ENCODE results near the gene PKP2.
A peak's percentile ranks its signal among the peaks of the same experiment; 100 is the strongest.

The PKP2 gene

DNA sequence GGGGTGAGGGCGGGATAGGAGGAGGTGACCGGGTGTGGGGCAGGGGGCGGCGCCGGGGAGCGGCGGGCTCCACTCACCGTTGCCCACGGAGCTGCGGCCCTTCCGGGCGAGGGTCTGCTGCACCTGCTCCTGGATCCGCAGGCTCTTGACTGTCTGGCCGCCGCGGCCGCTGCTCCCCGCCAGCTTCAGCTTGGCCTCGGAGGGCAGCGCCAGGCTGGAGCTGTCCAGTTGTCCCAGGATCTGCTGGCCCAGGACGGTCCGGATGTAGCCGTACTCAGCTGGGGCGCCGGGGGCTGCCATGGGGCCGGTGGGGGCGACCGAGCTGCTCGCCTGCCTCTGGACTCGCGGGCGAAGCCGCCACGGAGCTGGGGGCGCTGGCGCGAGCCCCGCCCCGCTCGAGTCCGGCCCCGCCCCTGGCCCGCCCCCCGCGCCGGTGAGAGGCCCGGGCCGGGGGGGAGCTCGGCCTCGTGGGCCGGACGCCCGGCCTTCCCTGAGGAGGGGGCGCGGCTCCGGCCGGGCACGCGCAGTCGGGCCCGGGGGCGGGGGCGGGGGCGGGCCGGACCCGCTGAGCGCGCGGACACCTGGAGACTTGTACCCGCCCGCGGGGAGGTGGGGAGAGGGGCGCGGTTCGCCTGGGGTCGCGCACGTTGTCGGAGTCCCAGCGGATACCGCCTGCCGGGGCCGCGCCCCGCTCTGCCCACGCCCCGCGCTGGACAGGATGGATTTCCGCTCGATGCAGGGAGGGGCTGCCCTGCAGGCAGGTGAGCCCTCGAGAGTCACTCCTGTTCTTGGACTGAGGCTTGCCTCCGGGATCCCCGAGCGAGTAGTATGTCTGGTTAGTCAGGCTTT is at the start of gene PKP2:
TSS of gene PKP2 (minus strand) at position 346 of the 849 bp plus-strand sequence. CDS start at position 300, 46 bp downstream.
- peak in 1 of 2 donors; percentile 26 for DNase-seq

DNA sequence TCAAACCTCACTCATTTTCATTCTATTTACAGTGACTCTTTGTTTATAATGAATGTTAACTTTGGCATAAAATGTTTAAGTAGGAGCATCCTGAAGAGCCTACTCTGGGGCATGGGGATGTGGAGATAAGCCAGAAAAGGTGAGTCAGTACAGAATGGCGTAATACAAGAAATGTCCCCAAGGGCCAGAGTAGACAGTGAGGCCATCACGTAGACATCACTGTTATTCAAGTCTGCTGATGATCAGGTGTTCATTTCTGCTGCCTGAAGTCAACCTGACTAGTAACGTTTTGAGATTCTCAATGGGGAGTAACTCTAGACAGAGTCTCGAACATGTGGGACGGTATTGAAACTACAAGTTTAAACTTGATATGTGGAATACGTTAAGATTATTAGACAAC is 47.6 kb upstream of the PKP2 start:
- no peak for DNase-seq

DNA sequence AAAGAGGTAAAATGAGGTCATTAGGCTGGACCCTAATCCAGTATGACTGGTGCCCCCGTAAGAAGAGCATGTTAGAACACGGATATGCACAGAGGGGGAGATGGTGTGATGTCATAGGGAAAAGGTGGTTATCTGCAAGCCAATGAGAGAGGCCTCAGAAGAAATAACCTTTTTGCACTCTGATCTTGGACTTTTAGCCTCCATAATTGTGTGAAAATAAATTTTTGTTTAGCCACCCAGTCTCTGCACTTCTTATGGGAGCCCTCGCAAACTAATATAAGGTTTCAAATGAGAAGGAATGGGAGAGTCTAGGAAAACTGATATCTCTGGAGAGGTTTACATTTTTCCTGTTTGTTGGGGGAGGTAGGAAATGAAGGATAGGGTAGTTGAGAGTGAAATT is 43.2 kb upstream of the PKP2 start:
- no peak for DNase-seq

DNA sequence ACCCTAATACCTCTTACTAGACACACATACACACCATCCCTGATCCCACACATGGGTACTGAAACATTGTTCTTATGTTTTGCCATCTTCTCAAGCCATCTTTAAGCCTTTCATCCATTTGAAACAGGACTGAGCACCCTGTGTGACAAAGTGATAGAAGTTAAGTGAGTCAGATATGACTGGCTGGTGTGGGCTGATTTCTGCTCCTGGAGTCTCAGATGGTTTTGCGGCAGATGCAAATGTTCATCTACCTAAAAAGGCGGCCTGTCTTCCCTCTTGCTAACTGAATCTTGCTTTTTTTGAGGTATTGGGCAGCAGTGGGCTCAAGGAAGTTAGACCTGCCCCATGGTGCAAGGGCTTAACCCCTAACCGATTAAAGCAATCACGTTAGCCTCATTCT is 30.4 kb upstream of the PKP2 start:
- DNase-seq: no peak

DNA sequence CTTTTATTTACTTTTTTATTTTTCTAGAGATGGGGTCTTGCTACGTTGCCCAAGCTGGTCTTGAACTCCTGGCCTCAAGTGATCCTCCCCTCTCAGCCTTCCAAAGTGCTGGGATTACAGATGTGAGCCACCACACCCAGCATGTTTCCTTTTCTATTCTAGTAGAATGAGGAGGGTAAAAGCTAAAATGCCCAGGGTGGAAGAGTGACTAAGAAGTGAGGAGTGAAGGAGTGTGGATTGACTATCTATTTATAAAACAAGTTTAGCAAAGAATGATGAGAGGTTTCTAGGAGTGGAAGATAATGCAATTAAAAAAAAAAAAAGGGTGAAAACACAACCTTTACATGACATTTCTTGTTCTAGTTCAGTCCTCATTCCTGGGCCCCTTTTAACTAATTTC is 29.8 kb upstream of the PKP2 start:
- no peak for DNase-seq

DNA sequence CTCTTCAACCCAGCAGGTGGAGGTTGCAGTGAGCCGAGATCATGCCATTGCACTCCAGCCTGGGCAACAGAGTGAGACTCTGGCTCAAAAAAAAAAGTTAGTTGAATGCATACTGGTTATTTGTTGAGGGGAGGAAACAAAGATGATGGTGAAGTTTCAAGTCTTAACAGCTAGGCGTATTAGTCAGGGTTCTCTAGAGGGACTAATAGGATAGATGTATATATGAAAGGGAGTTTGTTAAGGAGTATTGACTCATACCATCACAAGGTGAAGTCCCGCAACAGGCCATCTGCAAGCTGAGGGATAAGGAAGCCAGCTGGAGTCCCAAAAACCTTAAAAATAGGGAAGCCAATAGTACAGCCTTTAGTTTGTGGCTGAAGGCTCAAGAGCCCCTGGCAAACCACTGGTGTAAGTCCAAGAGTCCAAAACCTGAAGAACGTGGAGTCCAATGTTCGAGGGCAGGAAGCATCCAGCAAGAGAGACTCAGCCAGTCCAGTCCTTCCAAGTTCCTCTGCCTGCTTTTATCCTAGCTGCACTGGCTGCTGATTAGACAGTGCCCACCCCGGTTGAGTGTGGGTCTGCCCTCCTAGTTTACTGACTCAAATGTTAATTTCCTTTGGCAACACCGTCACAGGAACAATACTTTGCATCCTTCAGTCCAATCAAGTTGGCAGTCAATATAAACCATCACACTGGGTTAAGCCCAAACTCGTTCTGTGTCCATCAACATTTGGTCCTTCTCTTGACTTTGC is 26.1 kb upstream of the PKP2 start:
- no peak for DNase-seq

DNA sequence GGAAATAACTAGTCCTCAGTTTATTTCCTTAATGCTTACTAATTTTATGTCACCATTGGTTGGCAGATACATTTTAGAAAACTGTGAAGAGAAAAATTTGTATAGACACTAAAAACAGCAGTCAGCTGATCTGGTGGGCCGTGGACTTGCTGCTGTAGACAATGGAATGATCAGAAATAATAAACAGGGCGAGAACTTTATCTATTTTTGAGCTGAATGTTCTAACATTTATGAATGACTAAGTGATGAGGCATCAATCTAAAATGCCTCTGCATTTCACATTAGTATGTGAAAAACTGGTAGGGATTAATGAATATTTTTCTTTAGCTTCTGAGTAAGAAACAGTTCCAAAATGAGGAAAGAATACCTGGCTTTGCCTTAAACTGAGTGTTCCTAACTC is 24.8 kb upstream of the PKP2 start:
- no peak for DNase-seq

DNA sequence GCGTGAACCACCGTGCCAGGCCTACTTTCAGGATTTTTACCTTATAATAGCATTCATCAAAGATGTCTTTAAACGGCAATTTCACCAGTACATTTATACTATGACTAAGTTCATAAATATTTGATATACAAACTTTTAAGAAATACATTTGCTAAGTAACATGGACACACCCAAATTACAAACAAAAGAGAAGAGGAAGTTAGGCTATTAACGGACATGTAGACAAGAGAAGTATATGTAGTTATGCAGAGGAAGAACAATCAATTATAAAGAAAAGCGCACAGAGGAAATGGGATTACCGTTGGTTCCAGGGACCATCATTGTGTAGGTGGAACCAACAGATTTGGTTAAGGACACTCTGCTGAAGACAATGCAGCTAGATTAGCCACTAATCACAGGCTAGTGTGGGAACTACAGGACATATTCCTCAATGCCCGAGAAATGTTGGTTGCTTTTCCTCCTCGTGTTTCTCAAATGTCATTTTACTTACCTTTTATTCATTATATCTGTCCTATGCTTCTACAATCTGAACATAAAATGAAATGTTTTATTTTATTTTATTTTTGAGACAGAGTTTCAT is 24.0 kb upstream of the PKP2 start:
- DNase-seq: no peak

DNA sequence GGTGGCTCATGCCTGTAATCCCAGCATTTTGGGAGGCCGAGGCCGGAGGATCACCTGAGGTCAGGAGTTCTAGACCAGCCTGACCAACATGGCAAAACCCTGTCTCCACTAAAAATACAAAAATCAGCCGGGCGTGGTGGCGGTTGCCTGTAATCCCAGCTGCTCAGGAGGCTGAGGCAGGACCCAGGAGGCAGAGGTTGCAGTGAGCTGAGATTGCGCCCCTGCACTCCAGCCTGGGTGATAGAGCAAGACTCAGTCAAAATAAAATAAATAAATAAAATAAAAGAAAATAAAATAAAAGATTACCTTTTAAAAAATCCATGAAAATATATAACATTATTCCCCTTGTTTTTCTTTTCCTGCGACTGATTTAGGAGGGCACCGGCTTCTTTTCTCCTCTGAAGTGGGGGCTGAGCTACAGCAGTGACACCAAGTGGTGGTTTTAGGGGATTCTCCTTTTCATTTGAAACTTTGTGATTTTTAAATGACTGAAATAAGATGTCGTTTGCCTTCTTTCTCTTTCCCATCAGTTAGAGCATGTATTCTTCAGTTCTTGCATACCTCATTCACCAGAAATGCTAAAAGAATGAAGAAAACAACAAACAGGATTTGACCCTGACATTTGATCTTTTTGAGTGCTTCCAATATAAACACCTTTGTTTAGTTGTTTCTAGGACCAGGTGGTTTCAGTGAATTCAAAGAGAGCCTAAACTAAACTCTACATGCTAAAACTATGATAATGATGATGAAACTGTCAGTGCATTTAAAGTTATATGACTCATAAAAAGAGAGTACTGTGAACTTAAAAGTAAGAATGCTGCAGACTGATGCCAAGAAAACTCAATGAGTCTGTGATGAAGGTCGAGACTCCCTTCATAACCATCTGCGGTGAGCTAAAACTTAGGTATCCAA is 22.6 kb upstream of the PKP2 start:
- no peak for DNase-seq

DNA sequence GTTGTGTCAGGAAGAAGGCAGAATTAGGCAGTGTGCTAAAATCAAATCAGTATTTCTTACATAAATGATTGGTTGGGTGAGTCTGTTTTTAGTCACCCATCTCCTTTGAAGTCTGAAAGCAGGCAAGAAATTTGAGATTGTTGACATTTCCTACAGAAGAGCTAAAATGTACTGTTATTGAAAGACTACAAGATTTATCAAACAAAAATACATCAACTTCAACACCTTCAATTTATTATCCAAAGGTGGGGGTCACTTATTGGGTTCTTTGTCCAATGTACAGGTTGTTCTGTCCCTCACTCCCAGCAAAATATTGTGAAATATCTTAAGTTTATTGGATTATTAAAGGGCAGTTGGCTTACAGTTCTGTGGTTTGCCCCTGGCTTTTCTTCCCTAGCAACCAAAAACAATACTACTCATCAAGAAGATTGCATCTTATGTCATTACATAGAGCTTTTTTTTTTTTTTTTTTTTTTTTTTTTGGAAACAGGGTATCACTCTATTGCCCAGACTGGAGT is 20.6 kb upstream of the PKP2 start:
- DNase-seq: no peak

DNA sequence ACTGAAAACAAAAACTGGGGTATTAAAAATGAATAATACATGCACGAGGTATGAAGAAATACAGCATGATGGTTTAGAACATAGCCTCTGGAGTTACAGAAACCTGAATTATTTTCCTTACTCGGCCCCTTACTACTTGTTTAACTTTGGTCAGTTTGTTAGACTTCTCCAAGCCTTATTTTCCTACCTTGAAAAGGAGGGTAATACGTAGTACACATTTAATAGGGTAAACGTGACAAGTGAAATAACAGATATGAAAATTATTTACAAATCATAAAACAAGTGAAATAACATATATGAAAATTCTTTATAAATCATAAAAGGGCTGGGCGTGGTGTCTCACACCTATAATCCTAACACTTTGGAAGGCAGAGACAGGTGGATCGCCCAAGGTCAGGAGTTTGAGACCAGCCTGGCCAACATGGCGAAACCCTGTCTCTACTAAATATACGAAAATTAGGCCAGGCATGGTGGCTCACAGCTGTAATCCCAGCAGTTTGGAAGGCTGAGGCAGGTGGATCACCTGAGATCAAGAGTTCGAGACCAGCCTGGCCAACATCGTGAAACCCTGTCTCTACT is 11.4 kb upstream of the PKP2 start:
- no peak for DNase-seq

DNA sequence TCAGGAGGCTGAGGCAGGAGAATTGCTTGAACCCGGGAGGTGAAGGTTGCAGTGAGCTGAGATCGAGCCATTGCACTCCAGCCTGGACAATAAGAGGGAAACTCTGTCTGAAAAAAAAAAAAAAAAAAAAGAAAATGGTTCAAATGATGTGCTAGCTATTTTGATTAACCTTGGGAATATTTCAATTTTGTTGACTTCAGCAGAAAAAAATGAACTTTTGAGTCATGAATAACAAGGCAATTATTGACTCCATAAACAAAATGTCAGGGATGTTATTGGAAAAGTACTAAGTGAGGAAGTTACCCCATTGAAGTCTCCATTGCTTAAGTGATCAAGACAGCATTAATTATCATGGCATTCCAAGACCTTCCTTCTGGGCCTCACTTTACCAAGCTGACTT is 10.6 kb upstream of the PKP2 start:
- no peak for DNase-seq

DNA sequence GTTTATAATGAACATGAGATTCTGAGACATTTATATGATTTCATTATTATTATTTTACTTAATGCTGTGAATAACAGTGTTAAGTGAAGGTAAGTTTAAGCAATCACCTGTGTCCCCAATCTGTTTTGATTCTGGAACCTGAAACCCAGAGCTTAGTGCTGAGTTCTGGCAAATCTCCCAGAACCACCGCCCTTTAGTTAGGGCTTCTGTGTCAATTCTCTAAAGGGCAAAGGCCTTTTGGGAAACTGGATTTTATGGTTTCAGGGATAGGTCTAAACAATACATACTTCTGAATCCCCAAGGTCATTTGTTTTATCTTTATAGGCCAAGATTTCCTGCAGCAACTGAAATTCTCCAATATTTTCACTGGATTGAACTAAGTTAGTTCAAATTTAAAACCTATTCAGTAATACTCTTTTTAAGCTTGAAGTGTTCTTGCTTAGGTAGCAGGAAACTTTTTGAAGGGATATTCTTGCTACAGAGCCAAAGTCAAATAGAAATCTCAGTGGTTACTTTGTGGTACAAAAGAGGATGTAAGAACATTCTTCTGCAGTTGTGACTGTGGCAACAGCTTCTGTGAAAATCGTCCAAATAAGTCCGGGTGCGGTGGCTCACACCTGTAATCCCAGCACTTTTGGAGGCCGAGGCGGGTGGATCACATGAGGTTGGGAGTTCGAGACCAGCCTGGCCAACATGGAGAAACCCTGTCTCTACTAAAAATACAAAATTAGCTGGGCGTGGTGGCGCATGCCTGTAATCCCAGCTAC is 10.0 kb upstream of the PKP2 start:
- peak in 1 of 2 donors; percentile 1 for DNase-seq

DNA sequence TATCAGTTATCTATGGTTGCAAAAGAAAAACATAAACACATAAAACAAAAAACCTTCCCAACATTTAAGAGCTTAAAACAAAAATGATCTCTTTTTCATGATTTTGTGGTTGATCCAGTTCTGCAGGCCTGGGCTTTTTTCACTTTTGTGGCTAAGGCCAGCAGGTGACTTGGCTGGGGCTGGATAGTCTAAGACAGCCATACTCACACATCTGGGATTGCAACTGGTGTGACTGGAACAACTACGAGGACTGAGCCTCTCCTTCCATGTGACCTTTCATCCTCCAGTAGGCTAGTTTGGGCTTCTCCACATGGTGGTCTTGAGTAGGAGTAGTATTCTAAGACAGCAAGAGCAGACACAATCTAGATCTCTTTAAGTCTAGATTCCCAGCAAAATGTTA is 7.2 kb upstream of the PKP2 start:
- no peak for DNase-seq

DNA sequence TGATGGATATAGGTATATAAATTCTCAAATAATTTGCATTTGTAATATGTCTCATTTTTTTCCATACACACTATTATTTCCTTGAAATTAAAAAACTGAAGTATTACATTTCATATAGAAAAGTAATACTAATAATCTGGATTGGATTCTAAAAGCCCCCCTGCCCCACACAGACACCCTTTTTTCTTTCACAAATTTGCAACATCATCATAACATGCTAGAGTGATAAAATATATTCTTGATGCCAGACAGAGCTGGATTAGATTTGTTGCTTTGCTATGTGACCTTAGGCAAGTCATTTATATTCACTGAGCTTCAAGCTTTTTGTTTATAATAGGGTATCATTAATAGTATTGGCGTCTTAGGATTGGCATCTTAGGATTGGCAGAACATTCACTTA is 6.7 kb upstream of the PKP2 start:
- no peak for DNase-seq

DNA sequence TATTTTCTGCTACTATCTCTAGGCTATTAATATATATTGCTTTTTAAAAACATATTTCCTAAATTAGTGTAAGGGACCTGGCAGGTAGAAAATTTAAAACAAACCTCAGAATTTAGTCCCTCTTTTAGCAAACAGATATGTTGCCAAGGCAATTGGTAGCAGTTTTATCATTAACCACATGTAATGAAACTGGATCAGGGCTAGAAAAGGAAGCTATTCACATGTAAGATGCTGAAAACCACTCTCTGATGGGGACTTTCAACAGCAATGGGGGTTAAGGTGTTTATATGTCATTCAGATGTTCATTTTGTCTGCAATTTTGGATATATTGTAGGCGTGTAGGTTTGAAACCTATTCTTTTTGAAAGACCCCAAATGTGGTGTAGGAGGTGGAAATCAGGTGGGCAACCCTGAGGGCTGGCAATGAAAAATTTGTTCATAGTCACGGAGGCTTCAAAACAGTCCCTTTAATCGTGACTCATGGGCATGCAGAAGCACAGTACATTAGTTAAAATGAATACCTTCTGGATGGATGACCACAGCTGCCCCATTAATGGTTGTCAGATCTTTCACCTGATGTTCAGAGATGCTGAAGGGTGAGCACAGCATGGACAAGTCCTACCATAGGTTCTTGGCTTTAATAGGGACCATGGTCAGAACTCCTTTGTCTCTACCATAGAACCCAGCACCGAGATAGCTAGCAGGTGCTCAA is 5.9 kb upstream of the PKP2 start:
- no peak for DNase-seq

DNA sequence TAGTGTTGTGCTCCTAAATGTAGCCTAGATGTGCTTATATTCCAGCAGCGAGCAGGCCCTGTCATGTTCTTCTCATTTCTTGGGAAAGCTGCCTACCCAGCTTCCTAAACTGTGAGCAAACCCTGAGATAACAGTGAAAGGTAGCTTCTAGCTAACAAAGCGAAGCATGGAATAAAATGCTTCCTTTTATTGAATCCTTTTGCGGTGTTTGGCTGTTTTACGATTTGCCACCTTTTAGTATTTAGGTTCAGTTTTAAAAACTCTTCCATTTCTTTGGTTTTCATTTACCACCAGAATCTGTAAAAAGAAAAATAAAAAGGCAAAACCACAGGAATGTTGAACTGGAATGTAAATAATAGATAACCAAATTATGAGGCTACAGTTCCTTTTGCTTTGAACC is 5.0 kb upstream of the PKP2 start:
- DNase-seq: no peak

DNA sequence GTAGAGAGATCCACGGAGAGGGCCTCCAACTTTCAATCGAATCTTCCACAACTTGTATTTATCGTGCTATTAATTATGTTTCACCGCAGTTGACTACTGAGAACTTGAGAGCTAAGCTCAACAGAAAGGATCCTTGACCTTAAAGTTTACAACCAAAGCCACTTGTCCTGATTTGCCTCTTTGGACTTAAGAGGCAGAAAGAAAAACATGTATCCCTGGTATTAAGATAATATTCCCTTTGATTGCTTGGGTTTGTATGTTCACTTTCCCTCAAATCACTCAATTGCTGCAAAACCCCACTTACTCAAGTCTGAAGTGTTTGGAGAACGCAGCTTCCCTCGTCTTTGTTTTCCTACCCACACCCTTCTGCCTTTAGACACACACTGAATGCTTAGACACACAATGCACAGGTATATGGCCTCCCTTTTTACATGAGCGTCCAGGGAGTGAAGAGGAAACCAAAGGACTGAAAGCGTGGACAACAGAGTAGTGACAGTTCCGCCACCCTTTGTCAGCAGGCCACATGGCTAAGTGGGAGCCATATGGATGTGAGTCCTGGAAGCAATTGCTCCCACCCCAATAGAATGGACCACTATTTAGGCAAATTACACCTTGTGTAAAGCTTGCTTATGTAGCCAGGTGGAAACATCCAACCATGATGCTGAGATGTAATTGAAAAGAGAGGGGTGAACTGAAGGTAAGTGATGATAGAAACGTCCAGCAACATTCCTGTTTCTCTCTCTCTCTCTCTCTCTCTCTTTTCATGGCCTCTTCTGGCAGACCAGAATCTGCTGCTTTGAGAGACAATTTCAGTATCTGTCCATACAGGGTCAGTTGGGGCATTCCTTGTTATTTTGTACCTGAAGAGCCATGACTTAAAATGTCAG is 1.4 kb upstream of the PKP2 start:
- DNase-seq: no peak

DNA sequence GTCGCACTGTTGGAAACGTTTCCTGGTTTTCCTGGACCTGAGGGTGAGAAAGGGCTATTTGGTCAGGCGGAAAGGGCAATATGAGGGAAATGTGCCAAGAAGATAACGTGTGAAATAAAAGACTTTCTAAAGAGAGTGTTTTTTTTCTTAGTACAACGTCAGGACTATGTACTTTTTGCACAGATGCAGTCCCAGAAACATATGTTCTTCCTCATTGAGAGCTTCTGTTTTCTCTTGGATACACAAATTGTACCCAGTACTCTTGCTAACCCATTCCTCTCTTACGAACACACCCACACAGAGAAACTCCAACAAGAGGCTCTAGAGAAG is 669 bp upstream of the PKP2 start:
- no peak for DNase-seq

Data from stimulated activated CD4-positive, alpha-beta T cell treated with anti-CD3 and anti-CD28 coated beads, Interleukin-2, amount 100 ng/mL, for 24 hours (primary cell).